Measurements from ENCODE around the gene CRCP. TPM values are rescaled to one million over a fixed set of nuclear protein-coding genes. Genes with fewer than 3 reads are reported as not detected.

Gene CRCP
- total and polyA plus RNA-seq, 2 experiments from 2014 or later, result 36.1 to 43.4 TPM

GRCh38 chr7:66123175-66123528 lies 8.5 kb downstream of the CRCP start:
- Mint-ChIP-seq H3K4me1 (peaks cover 6% of the 10 kb centered on the region), H3K27me3 (ENCODE audit: insufficient read depth, low read depth, poor library complexity) (no peaks in the 10 kb centered on the region)
- H3K79me2 ChIP-seq (replicated peaks; ENCODE audit: insufficient read depth), result peaks cover 98% of the 10 kb centered on the region

More at GRCh38 chr7:66123175-66123528, 8.5 kb downstream of the CRCP start:
- Histone ChIP-seq H3K4me3 (no peak overlapping the region), H3K4me2 (no peak overlapping the region), H3K9me2 (ENCODE audit: insufficient read depth) (no peaks in the 10 kb centered on the region), H3K4me1 (ENCODE audit: insufficient read depth) (peaks cover 15% of the 10 kb centered on the region), H4K20me1 (replicated peaks; ENCODE audit: insufficient read depth) (peaks cover 23% of the 10 kb centered on the region), H3K27me3 (ENCODE audit: insufficient read depth) (no peaks in the 10 kb centered on the region), H3F3A (replicated peaks; ENCODE audit: low read depth) (no peaks in the 10 kb centered on the region), H3K27ac (ENCODE audit: low read depth) (no peak overlapping the region; the same call in 1 of the 2 replicates), H3K36me3 (ENCODE audit: insufficient read depth) (no peaks in the 10 kb centered on the region), H2AFZ (no peak overlapping the region)
- no peak for TF ChIP-seq REST (IDR thresholded peaks at IDR 0.05; ENCODE audit: unreplicated experiment)
- TF ChIP-seq ZNF462 (CRISPR knock-in tag; IDR thresholded peaks at IDR 0.05), result no peak
- no peak for TF ChIP-seq EZH2phosphoT487 (IDR thresholded peaks at IDR 0.05; ENCODE audit: unreplicated experiment)
- TF ChIP-seq NANOG (IDR thresholded peaks at IDR 0.05; ENCODE audit: borderline replicate concordance), result no peak
- no peak for TF ChIP-seq ETS1 (IDR thresholded peaks at IDR 0.05)
- no peak for TF ChIP-seq ZNF114 (CRISPR knock-in tag; IDR thresholded peaks at IDR 0.05)
- TF ChIP-seq ZNF331 (CRISPR knock-in tag; IDR thresholded peaks at IDR 0.05; ENCODE audit: low read depth), result no peak
- TF ChIP-seq STAT1 (IDR thresholded peaks at IDR 0.05; ENCODE audit: unreplicated experiment), result no peak
- no peak for TF ChIP-seq CTCF (conservative IDR thresholded peaks at IDR 0.05; ENCODE audit: low read depth in 2 of 2)
- TF ChIP-seq POLR2AphosphoS5 (IDR thresholded peaks at IDR 0.05; ENCODE audit: low read depth), result no peak
- no peak for TF ChIP-seq CREB1 (CRISPR knock-in tag; IDR thresholded peaks at IDR 0.05; ENCODE audit: low read depth)
- TF ChIP-seq EZH2 (IDR thresholded peaks at IDR 0.05; ENCODE audit: low read depth, unreplicated experiment), result no peak
- no peak for TF ChIP-seq JUNB (IDR thresholded peaks at IDR 0.05; ENCODE audit: unreplicated experiment)
- Mint-ChIP-seq H3K36me3 (ENCODE audit: low read depth) (no peaks in the 10 kb centered on the region), H3K4me3 (no peak overlapping the region), H3K9me3 (no peaks in the 10 kb centered on the region), H3K27ac (no peak overlapping the region)
- ATAC-seq, result no peak
- no peak for DNase-seq (ENCODE audit: low spot score)
